Upper lobe of left lung (tissue), 6 donors: Measurements from ENCODE around the gene ESR2. TPM values are rescaled to one million over a fixed set of nuclear protein-coding genes. Genes with fewer than 3 reads are reported as not detected.
A peak's percentile ranks its signal among the peaks of the same experiment; 100 is the strongest.

Source experiments
- ATAC-seq, 2 donors: fragments of 200-7000 bp; cut with Tn5 transposase; one replicate each; pipeline ENCODE4 v1.9.1; 2022; ENCODE audit warnings: mild to moderate bottlenecking in 2 of 2, moderate library complexity in 2 of 2; ENCODE audit not compliant: low FRiP score in 2 of 2
- DNase-seq, 2 donors: peaks; one replicate each; pipeline ENCODE4 v3.0.0-alpha.2; 2019 to 2020
- H3K27ac ChIP-seq, 4 donors: fragments of 200-600 bp; sonication (generic); one replicate each; pipeline ENCODE4 v1.5.1; 2016 to 2019
- H3K27me3 ChIP-seq, 4 donors: fragments of 200-600 bp; sonication (generic); one replicate each; pipeline ENCODE4 v1.5.1; 2017 to 2019
- H3K36me3 ChIP-seq, 4 donors: fragments of 200-600 bp; sonication (generic); one replicate each; pipeline ENCODE4 v1.5.1; 2016 to 2019
- H3K4me1 ChIP-seq, 4 donors: fragments of 200-600 bp; sonication (generic); one replicate each; pipeline ENCODE4 v1.5.1; 2018 to 2019
- H3K4me3 ChIP-seq, 4 donors: fragments of 200-600 bp; sonication (generic); one replicate each; pipeline ENCODE4 v1.5.1; 2017 to 2019; ENCODE audit warnings: mild to moderate bottlenecking in 2 of 4, moderate library complexity in 1 of 4
- H3K9me3 ChIP-seq, 4 donors: fragments of 200-600 bp; sonication (generic); one replicate each; pipeline ENCODE4 v1.5.1; 2018 to 2019
- EP300 ChIP-seq, 4 donors: sonication (generic); formaldehyde crosslinking; IDR thresholded peaks; one replicate each; pipeline ENCODE4 v1.5.1; 2017; ENCODE audit warnings: antibody characterized with exemption in 4 of 4, control low read depth in 2 of 4
- POLR2A ChIP-seq, 4 donors: fragments of 450-650 bp; IDR thresholded peaks; one replicate each; pipeline ENCODE4 v1.5.1; 2016 to 2017; ENCODE audit warnings: antibody characterized with exemption in 4 of 4, mild to moderate bottlenecking in 2 of 4
- POLR2AphosphoS5 ChIP-seq, 2 donors: sonication (generic); formaldehyde crosslinking; IDR thresholded peaks; one replicate each; pipeline ENCODE4 v1.5.1; 2017; ENCODE audit warnings: antibody characterized with exemption in 2 of 2
- WGBS, 2 donors: methylation state at CpG; one replicate each; pipeline ENCODE4 v1.1.5; 2017 to 2018; 5-methylcytosine and 5-hydroxymethylcytosine counted together
- total RNA-seq, 6 donors: library from RNA; depleted of rRNA in 4 of 6; stranded (reverse); fragments of >200 nt in 4 of 6; gene quantifications; one replicate each; pipeline versions ENCODE4 v1.1.0 to v1.2.1, GENCODE V29; 2016 to 2021
- TF ChIP-seq, protein P1 (sequence below), 6 experiments: fragments of 450-650 bp in 4 of 6; fragments of 200-600 bp in 2 of 6; sonication (generic) in 2 of 6; IDR thresholded peaks; one replicate each; pipeline ENCODE4 v1.5.1; 2016 to 2019; ENCODE audit warnings: antibody characterized with exemption in 6 of 6
- donor health status: DM: no; HTN: no; CAD: no; lungs with moderate emphysema.
- donor health status: DM: no; HTN: yes; CAD: no; lungs with severe emphysema.

The ESR2 gene
- total RNA-seq, 6 donors from 2014 or later, result 0.20 to 3.6 (median 0.86) TPM; not detected in 1

DNA sequence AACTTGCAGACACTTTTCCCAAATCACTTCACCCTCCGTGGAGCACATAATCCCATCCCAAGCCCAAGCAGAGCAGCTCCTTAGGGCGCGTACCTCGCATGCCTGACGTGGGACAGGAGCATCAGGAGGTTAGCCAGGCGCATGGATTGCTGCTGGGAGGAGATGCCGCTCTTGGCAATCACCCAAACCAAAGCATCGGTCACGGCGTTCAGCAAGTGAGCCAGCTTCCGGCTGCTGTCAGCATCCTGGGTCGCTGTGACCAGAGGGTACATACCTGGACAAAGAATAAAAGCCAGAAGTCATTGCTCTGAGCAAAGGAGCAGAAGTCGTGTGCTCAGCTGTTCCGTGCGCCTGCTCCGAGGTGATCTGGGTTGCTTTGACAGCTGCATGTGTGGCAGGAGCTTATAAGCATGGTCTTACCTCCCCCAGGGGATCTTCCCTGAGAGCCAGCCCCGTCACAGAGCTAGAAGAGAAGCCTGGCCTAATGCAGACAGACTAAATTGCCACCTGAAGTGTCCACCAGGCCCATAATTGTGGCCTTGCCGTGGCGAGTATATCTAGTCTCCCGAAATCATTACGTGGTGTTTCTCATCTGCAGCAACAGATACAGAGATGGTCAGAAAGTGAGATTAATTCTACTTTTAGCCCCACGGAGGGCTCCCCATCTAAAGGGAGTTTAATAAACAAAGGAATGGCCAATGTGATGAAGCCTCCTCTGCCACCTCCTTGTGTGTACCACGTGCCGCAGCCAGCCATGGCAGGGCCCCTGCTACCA is 59.1 kb downstream of the ESR2 start:
- TF ChIP-seq, protein P1, sequence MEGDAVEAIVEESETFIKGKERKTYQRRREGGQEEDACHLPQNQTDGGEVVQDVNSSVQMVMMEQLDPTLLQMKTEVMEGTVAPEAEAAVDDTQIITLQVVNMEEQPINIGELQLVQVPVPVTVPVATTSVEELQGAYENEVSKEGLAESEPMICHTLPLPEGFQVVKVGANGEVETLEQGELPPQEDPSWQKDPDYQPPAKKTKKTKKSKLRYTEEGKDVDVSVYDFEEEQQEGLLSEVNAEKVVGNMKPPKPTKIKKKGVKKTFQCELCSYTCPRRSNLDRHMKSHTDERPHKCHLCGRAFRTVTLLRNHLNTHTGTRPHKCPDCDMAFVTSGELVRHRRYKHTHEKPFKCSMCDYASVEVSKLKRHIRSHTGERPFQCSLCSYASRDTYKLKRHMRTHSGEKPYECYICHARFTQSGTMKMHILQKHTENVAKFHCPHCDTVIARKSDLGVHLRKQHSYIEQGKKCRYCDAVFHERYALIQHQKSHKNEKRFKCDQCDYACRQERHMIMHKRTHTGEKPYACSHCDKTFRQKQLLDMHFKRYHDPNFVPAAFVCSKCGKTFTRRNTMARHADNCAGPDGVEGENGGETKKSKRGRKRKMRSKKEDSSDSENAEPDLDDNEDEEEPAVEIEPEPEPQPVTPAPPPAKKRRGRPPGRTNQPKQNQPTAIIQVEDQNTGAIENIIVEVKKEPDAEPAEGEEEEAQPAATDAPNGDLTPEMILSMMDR (IDR thresholded peaks at IDR 0.05), result no peak
- TF ChIP-seq POLR2A (IDR thresholded peaks at IDR 0.05) (no peak), POLR2AphosphoS5 (IDR thresholded peaks at IDR 0.05) (no peak), EP300 (IDR thresholded peaks at IDR 0.05) (no peak)
- WGBS, 2 donors, result 86% methylated on average over 21 to 24 of the region's 24 CpGs
- Histone ChIP-seq H3K4me3 (no peak overlapping the region), H3K36me3 (peaks cover 0 to 17% (median 5%) of the 10 kb centered on the region in 4 donors), H3K27ac (no peak overlapping the region), H3K4me1 (no peaks in the 10 kb centered on the region), H3K27me3 (no peaks in the 10 kb centered on the region), H3K9me3 (no peaks in the 10 kb centered on the region)
- DNase-seq, result no peak
- ATAC-seq, result peak in 1 of 2 donors; percentile 19

DNA sequence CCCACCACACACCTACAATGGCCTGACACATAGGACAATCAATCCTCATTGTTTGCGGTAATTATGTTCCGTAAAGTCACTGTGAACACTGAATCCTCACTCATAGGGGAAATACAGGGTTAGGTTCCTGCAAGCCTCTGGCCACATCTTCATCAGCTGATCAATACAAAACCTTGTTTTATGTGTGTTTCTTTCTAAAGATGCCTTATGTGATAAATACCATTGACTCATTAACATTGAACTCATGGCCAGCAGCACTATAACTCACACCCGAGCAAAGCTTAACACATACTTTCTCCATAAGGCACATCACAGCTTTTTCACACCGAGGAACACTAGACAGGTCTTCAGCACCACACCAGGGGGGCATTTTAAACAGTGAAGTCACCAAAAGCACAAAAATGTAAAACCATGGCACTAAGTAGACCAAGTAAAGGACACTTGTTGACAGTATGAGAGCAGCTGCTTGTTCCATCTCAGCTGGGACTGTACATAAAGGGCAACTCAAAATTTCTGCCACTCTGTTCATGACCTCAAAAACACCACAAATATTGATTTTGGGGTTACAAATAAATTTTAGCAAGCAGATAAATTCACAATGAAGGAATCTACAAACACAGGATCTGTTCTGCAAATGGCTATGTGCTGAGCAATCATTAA is 60.5 kb downstream of the ESR2 start:
- no peaks in the 10 kb centered on the region for H3K9me3 ChIP-seq
- H3K27ac ChIP-seq, result no peak overlapping the region
- no peak for DNase-seq
- H3K36me3 ChIP-seq, result peaks cover 0 to 28% (median 13%) of the 10 kb centered on the region in 4 donors
- no peaks in the 10 kb centered on the region for H3K27me3 ChIP-seq
- TF ChIP-seq POLR2A (IDR thresholded peaks at IDR 0.05), result no peak
- TF ChIP-seq, protein P1 (IDR thresholded peaks at IDR 0.05), result no peak
- no peak for TF ChIP-seq POLR2AphosphoS5 (IDR thresholded peaks at IDR 0.05)
- TF ChIP-seq EP300 (IDR thresholded peaks at IDR 0.05), result no peak
- ATAC-seq, result no peak
- WGBS, 2 donors, result 92 to 95% methylated on average over 4 of the region's 4 CpGs
- H3K4me3 ChIP-seq, result no peak overlapping the region
- H3K4me1 ChIP-seq, result no peaks in the 10 kb centered on the region

DNA sequence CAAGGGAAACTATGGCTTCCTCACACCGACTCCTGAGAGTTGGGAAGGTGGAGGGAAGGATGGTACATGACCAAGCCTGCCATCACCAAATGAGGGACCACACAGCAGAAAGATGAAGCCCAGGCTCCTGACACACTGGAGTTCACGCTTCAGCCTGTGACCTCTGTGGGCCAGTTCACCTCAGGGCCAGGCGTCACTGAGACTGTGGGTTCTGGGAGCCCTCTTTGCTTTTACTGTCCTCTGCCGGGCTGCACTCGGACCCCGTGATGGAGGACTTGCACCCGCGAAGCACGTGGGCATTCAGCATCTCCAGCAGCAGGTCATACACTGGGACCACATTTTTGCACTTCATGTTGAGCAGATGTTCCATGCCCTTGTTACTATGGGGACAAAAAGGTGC is 61.2 kb downstream of the ESR2 start:
- peak in 1 of 2 donors; percentile 13 for ATAC-seq
- Histone ChIP-seq H3K4me1 (no peaks in the 10 kb centered on the region), H3K9me3 (no peaks in the 10 kb centered on the region), H3K27me3 (no peaks in the 10 kb centered on the region), H3K4me3 (no peak overlapping the region), H3K36me3 (peaks cover 0 to 35% (median 20%) of the 10 kb centered on the region in 4 donors), H3K27ac (no peak overlapping the region)
- TF ChIP-seq EP300 (IDR thresholded peaks at IDR 0.05), result no peak
- TF ChIP-seq POLR2AphosphoS5 (IDR thresholded peaks at IDR 0.05), result no peak
- WGBS, 2 donors, result 84 to 98% methylated on average over 2 to 9 of the region's 9 CpGs
- DNase-seq, result no peak

DNA sequence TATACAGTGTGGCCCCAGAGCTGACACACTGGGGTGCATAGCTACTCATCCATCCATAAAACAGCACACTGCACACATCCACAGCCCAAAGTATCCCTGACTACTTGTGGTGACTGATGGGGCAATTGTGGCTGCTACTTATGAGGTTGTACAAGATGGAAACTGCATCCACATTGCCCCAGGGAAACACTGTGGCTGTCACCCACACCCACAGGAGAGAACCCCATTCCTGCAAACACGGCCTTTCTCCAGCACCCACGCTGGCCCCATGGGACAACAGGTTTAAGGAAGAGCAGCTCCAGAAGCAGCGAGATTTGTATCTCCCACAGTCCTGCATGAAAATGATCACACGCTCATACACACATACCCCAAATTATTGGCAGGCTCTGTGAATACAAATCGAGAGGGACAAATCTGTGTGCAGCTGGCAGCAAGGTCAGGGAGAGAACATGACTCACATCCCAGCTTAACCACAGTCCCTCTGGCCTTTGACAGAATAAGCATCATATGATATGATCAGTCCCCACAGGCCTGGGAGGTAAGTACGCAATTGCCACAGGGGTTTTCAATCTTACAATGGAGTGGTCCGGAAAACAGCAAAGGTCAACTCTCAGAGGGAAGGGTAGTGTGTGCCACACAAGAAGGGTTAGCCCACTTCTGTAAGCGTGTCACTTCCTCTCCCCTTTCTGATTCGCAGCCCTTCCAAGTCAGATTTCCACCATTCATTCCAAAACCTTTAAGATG is 61.9 kb downstream of the ESR2 start:
- Histone ChIP-seq H3K27ac (no peak overlapping the region), H3K4me1 (no peaks in the 10 kb centered on the region), H3K4me3 (no peak overlapping the region), H3K36me3 (peaks cover 0 to 42% (median 24%) of the 10 kb centered on the region in 4 donors), H3K9me3 (no peaks in the 10 kb centered on the region), H3K27me3 (no peaks in the 10 kb centered on the region)
- TF ChIP-seq POLR2A (IDR thresholded peaks at IDR 0.05) (no peak), POLR2AphosphoS5 (IDR thresholded peaks at IDR 0.05) (no peak), EP300 (IDR thresholded peaks at IDR 0.05) (no peak)
- TF ChIP-seq, protein P1 (IDR thresholded peaks at IDR 0.05), result no peak
- DNase-seq, result no peak
- peak in 1 of 2 donors; percentile 29 for ATAC-seq
- WGBS, 2 donors, result 79 to 86% methylated on average over 7 to 9 of the region's 9 CpGs

DNA sequence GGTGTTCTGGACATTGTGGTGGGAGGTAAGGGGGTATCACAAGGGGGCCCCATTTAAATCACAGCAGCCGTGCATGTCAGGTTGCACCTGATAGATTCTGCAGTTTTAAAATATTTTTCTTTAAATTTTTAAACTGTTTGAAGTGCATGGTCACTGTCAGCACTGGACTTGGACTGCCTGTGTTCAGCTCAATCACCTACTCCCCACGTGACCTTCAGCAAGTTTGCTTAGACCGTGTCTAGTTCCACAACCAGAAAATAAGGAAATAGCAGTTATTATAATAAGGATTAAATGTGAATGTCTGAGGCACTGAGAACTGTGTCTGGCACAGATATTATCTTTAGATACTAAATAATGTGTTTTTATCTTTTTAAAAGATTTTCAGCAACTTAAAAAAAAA is 64.7 kb downstream of the ESR2 start:
- H3K36me3 ChIP-seq, result peaks cover 4 to 64% (median 38%) of the 10 kb centered on the region in 4 donors
- H3K4me1 ChIP-seq, result no peaks in the 10 kb centered on the region
- H3K27ac ChIP-seq, result no peak overlapping the region
- ATAC-seq, result no peak
- 92% methylated on average over 3 of the region's 3 CpGs for WGBS, 2 donors
- TF ChIP-seq, protein P1 (IDR thresholded peaks at IDR 0.05), result no peak
- TF ChIP-seq EP300 (IDR thresholded peaks at IDR 0.05) (no peak), POLR2AphosphoS5 (IDR thresholded peaks at IDR 0.05) (no peak), POLR2A (IDR thresholded peaks at IDR 0.05) (no peak)
- H3K9me3 ChIP-seq, result no peaks in the 10 kb centered on the region
- H3K4me3 ChIP-seq, result no peak overlapping the region
- DNase-seq, result no peak
- H3K27me3 ChIP-seq, result no peaks in the 10 kb centered on the region
